Measurements from ENCODE around the gene DHFR.
"Not testable (repeated sequence)": the region's sequence is repeated elsewhere in the genome, so short reads cannot be mapped to it uniquely, and the experiment has no call there.

Gene DHFR

DNA sequence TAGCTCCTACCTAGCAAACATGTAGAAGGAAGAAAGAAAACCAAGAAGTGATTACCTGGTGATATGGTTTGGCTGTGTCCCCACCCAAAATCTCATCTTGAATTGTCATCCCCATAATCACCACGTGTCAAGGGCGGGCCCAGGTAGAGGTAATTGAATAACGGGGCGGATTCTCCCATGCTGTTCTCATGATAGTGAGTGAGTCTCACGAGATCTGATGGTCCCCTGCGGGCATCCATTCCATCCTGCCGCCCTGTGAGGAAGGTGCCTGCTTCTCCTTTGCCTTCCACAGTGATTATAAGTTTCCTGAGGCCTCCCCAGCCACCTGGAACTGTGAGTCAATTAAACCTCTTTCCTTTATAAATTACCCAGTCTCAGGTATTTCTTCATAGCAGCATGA is 57.3 kb downstream of the DHFR start:
- TF ChIP-seq, protein P1, sequence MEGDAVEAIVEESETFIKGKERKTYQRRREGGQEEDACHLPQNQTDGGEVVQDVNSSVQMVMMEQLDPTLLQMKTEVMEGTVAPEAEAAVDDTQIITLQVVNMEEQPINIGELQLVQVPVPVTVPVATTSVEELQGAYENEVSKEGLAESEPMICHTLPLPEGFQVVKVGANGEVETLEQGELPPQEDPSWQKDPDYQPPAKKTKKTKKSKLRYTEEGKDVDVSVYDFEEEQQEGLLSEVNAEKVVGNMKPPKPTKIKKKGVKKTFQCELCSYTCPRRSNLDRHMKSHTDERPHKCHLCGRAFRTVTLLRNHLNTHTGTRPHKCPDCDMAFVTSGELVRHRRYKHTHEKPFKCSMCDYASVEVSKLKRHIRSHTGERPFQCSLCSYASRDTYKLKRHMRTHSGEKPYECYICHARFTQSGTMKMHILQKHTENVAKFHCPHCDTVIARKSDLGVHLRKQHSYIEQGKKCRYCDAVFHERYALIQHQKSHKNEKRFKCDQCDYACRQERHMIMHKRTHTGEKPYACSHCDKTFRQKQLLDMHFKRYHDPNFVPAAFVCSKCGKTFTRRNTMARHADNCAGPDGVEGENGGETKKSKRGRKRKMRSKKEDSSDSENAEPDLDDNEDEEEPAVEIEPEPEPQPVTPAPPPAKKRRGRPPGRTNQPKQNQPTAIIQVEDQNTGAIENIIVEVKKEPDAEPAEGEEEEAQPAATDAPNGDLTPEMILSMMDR (conservative IDR thresholded peaks at IDR 0.05) = no peak
- no peak for TF ChIP-seq ZFX (IDR thresholded peaks at IDR 0.05)
- H3K27ac ChIP-seq = no peak overlapping the region

DNA sequence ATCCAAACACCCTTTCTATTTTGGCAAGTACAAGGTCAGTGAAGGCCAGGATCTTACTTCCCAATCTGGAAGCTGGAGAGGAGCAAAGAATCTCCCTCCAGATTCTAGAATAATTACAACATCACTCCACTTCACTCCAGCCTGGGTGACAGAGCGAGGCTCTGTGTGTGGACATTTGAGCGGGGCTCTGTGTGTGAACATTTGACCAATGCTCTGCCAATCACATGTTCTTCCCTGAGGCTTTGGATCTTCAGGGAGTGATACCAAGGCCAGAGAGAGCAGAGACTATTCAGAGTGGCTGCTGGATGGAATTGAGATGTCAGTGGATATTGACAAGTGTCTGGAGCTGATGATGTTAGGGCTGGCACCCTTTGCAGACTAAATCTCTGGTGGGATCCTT is 60.0 kb downstream of the DHFR start:
- TF ChIP-seq, protein P1 (conservative IDR thresholded peaks at IDR 0.05) = no peak
- no peak for TF ChIP-seq ZFX (IDR thresholded peaks at IDR 0.05)

GRCh38 chr5:80592761-80593160 is 62.0 kb downstream of the DHFR start:
- H3K27ac ChIP-seq = no peak overlapping the region
- TF ChIP-seq, protein P1 (conservative IDR thresholded peaks at IDR 0.05) = no peak
- TF ChIP-seq ZFX (IDR thresholded peaks at IDR 0.05) = no peak

More for the DNA sequence above, 60.0 kb downstream of the DHFR start:
- no peak overlapping the region for H3K27ac ChIP-seq

- H3K27ac ChIP-seq = no peak overlapping the region
- no peak for TF ChIP-seq ZFX (IDR thresholded peaks at IDR 0.05)
- TF ChIP-seq, protein P1 (conservative IDR thresholded peaks at IDR 0.05) = no peak
Observed at GRCh38 chr5:80592105-80592504, 62.7 kb downstream of the DHFR start.

- H3K27ac ChIP-seq = no peak overlapping the region
- TF ChIP-seq, protein P1 (conservative IDR thresholded peaks at IDR 0.05) = no peak
- no peak for TF ChIP-seq ZFX (IDR thresholded peaks at IDR 0.05)
Observed at GRCh38 chr5:80591352-80591751, 63.4 kb downstream of the DHFR start.

DNA sequence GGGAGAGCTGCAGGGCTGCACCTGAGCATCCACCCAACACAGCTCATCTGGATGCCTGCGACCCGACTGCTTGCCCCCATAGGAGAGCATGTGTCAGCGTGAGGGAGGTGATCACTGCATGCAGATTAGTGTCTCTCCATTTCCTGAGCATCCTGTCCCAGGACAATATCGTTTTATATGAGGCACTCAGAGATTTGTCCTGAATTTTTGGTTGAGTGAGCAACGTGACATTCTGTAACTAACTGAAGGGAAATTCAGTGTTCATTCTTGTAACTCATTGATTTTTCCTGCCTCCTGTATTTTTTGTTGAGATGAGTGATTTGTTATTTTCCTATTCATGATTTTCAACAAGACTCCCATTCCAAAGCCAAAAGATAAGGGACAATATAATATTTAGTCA is 64.0 kb downstream of the DHFR start:
- H3K27ac ChIP-seq = no peak overlapping the region
- no peak for TF ChIP-seq ZFX (IDR thresholded peaks at IDR 0.05)

GRCh38 chr5:80588858-80589540 is 65.8 kb downstream of the DHFR start:
- H3K27ac ChIP-seq = no peak overlapping the region
- TF ChIP-seq, protein P1 (conservative IDR thresholded peaks at IDR 0.05) = no peak
- no peak for TF ChIP-seq ZFX (IDR thresholded peaks at IDR 0.05)

DNA sequence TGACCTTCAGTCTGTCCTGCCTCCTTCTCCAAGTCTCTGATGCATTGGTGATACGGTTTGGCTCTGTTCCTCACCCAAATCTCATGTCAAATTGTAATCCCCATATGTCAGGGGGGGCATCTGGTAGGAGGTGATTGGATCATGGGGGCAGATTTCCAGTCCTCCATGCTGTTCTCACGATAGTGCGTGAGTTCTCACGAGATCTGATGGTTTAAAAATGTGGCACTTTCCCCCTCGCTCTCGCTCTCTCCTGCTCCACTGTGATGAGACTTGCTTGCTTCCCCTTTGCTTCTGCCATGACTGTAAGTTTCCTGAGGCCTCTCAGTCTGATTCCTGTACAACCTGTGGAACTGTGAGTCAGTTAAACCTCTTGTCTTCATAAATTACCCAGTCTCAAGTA is 70.0 kb downstream of the DHFR start:
- TF ChIP-seq, protein P1 (conservative IDR thresholded peaks at IDR 0.05) = no peak
- no peak for TF ChIP-seq ZFX (IDR thresholded peaks at IDR 0.05)

GRCh38 chr5:80580291-80580690 is 74.5 kb downstream of the DHFR start:
- H3K27ac ChIP-seq = not testable (repeated sequence)

More for the DNA sequence above, 70.0 kb downstream of the DHFR start:
- no peak overlapping the region for H3K27ac ChIP-seq
